ENCODE data around the gene ZNF423. TPM values are rescaled to one million over a fixed set of nuclear protein-coding genes. Genes with fewer than 3 reads are reported as not detected.

The ZNF423 gene
- total and polyA plus RNA-seq, 9 of the 15 experiments (the other 6 are each of a cell fraction or from before 2014, with no cell fraction given) = not detected

DNA sequence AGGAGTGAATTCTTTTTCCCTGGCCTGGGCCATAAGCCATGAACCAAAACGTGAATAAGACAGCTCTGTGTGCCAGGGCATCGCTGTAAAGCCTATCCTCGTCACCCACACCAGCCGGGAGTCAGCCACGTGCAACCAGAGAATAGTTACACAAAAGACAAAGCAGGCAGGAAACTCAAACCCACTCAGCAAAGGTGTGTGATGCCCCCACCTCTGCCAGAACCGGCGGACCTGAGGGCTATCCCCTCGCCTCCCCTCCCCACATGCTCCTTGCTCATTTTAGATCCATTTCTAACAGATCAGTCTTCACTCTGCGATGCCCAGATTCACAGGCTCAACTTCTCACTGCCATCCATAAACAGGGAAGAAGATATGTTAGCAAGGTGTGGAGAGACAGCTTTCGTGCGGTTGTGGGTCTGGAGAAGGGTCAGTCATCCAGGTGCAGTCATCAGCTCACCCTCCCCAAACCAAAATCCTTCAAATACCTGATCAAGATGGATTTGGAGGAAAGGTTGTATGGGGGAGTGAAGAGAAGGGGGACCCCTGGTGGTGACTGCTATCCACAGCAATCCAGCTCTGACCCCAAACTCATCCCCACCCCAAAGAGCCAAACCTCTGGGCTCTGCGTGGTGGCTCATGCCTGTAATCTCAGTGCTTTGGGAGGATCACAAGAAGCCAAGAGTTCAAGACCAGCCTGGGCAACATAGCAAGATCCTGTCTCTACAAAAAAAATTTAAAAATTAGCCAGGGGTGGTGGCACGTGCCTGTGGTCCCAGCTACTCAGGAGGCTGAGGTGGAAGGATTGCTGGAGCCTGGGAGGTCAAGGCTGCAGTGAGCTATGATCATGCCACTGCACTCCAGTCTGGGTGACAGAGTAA is 263.1 kb downstream of the ZNF423 start:
- Histone ChIP-seq H3K4me3 (no peak overlapping the region), H3K79me2 (ENCODE audit: control insufficient read depth, insufficient read depth, low read length) (no peaks in the 10 kb centered on the region), H3K9me3 (replicated peaks; ENCODE audit: control insufficient read depth, insufficient read depth, low read depth, low read length) (no peaks in the 10 kb centered on the region), H3K27me3 (ENCODE audit: control insufficient read depth in 2 of 2, insufficient read depth in 2 of 2, low read length in 2 of 2) (peaks cover 15 to 42% of the 10 kb centered on the region in 2 experiments; a peak in 4 of 5 replicates), H3K36me3 (ENCODE audit: control insufficient read depth, insufficient read depth, low read length) (no peaks in the 10 kb centered on the region), H3K4me2 (ENCODE audit: insufficient read depth, low read length) (no peak overlapping the region), H3K27ac (ENCODE audit: extremely low read depth, low read depth, low read length) (no peak overlapping the region), H3K9me1 (ENCODE audit: control insufficient read depth, insufficient read depth, low read length) (no peaks in the 10 kb centered on the region), H2AFZ (ENCODE audit: low read depth, low read length) (no peak overlapping the region), H3K4me1 (replicated peaks in 1 of 2; ENCODE audit: control insufficient read depth in 2 of 2, insufficient read depth in 2 of 2, low read length in 2 of 2) (no peaks in the 10 kb centered on the region), H4K20me1 (replicated peaks; ENCODE audit: control insufficient read depth, insufficient read depth, low read length) (0 out of 2 replicates have a peak, but pooled peaks cover 4% of the 10 kb centered on the region), H3K9ac (ENCODE audit: insufficient read depth in 1 of 2, low read depth in 2 of 2, low read length in 2 of 2) (no peak overlapping the region)
- FAIRE-seq (peak; percentile 69), ATAC-seq (peak; percentile 92), DNase-seq (ENCODE audit: extremely low read depth in 1 of 4, low spot score in 3 of 4) (peak; percentile 44 to 74 (median 69))
- no peak for TF ChIP-seq SNIP1 (IDR thresholded peaks at IDR 0.05; ENCODE audit: low read depth)
- peak in 1 of 2 experiments; percentile 47; a peak in 2 of 4 replicates for TF ChIP-seq RAD21 (CRISPR knock-in tag; conservative IDR thresholded peaks at IDR 0.05 in 1 of 2, IDR thresholded peaks at IDR 0.05 in 1 of 2)
- TF ChIP-seq, protein P1, sequence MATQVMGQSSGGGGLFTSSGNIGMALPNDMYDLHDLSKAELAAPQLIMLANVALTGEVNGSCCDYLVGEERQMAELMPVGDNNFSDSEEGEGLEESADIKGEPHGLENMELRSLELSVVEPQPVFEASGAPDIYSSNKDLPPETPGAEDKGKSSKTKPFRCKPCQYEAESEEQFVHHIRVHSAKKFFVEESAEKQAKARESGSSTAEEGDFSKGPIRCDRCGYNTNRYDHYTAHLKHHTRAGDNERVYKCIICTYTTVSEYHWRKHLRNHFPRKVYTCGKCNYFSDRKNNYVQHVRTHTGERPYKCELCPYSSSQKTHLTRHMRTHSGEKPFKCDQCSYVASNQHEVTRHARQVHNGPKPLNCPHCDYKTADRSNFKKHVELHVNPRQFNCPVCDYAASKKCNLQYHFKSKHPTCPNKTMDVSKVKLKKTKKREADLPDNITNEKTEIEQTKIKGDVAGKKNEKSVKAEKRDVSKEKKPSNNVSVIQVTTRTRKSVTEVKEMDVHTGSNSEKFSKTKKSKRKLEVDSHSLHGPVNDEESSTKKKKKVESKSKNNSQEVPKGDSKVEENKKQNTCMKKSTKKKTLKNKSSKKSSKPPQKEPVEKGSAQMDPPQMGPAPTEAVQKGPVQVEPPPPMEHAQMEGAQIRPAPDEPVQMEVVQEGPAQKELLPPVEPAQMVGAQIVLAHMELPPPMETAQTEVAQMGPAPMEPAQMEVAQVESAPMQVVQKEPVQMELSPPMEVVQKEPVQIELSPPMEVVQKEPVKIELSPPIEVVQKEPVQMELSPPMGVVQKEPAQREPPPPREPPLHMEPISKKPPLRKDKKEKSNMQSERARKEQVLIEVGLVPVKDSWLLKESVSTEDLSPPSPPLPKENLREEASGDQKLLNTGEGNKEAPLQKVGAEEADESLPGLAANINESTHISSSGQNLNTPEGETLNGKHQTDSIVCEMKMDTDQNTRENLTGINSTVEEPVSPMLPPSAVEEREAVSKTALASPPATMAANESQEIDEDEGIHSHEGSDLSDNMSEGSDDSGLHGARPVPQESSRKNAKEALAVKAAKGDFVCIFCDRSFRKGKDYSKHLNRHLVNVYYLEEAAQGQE (IDR thresholded peaks at IDR 0.05; ENCODE audit: borderline replicate concordance) = peak; percentile 22; the same call in 1 of the 2 replicates
- TF ChIP-seq, protein P1 (CRISPR knock-in tag; IDR thresholded peaks at IDR 0.05; ENCODE audit: low read depth) = no peak
- TF ChIP-seq, protein P2, sequence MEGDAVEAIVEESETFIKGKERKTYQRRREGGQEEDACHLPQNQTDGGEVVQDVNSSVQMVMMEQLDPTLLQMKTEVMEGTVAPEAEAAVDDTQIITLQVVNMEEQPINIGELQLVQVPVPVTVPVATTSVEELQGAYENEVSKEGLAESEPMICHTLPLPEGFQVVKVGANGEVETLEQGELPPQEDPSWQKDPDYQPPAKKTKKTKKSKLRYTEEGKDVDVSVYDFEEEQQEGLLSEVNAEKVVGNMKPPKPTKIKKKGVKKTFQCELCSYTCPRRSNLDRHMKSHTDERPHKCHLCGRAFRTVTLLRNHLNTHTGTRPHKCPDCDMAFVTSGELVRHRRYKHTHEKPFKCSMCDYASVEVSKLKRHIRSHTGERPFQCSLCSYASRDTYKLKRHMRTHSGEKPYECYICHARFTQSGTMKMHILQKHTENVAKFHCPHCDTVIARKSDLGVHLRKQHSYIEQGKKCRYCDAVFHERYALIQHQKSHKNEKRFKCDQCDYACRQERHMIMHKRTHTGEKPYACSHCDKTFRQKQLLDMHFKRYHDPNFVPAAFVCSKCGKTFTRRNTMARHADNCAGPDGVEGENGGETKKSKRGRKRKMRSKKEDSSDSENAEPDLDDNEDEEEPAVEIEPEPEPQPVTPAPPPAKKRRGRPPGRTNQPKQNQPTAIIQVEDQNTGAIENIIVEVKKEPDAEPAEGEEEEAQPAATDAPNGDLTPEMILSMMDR (IDR thresholded peaks at IDR 0.05 in 2 of 3, conservative IDR thresholded peaks at IDR 0.05 in 1 of 3; ENCODE audit: insufficient read depth in 2 of 3, low read depth in 1 of 3, low read length in 3 of 3) = peak; percentile 60 to 73 (median 62)
- TF ChIP-seq, protein P3, sequence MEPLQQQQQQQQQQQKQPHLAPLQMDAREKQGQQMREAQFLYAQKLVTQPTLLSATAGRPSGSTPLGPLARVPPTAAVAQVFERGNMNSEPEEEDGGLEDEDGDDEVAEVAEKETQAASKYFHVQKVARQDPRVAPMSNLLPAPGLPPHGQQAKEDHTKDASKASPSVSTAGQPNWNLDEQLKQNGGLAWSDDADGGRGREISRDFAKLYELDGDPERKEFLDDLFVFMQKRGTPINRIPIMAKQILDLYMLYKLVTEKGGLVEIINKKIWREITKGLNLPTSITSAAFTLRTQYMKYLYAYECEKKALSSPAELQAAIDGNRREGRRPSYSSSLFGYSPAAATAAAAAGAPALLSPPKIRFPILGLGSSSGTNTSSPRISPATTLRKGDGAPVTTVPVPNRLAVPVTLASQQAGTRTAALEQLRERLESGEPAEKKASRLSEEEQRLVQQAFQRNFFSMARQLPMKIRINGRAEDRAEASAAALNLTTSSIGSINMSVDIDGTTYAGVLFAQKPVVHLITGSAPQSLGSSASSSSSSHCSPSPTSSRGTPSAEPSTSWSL (CRISPR knock-in tag; IDR thresholded peaks at IDR 0.05; ENCODE audit: borderline replicate concordance) = no peak
- no peak for TF ChIP-seq ZNF143 (CRISPR knock-in tag; IDR thresholded peaks at IDR 0.05)
- ChIA-PET POLR2A (no interaction called here), CTCF (ENCODE audit: low intra/inter-chr PET ratio) (interaction anchor here (1.0 to 1.6 kb wide), 2 partner anchors 101 to 185 kb away, joined by 6 to 8 read pairs; no protein-coding TSS in a partner anchor)
- intact Hi-C loops (cut with micrococcal nuclease) = loop anchor here (1.0 kb wide), 1 partner anchor 184 kb away; no protein-coding TSS in a partner anchor
- in situ Hi-C loops (cut with MboI) = no loop called here
- 2% methylated on average over 13 of the region's 13 CpGs for WGBS (ENCODE audit: insufficient coverage, low coverage, missing lambda C conversion rate)
- BruUV-seq (replicated peaks) = no TSS peak
